HepG2 (cell line): ENCODE measurements around the gene CFAP206. TPM values are rescaled to one million over a fixed set of nuclear protein-coding genes. Genes with fewer than 3 reads are reported as not detected.
A peak's percentile ranks its signal among the peaks of the same experiment; 100 is the strongest.

Experiments
- ATRX ChIP-seq: sonication (generic); formaldehyde crosslinking; IDR thresholded peaks from 2 replicates; pipeline ENCODE4 v1.4.0; 2020; ENCODE audit warnings: missing genetic modification reagents, borderline replicate concordance
- BCL6 ChIP-seq: IDR thresholded peaks from 2 replicates; pipeline ENCODE4 v1.6.1; 2016; ENCODE audit warnings: missing genetic modification reagents, missing compliant biosample characterization
- CREM ChIP-seq, 2 experiments: sonication (generic) in 1 of 2; formaldehyde crosslinking in 1 of 2; IDR thresholded peaks; 2 replicates each; pipeline versions ENCODE4 v1.4.0 to v1.6.1; 2016 to 2020; ENCODE audit warnings: antibody characterized with exemption in 1 of 2, mild to moderate bottlenecking in 1 of 2, missing genetic modification reagents in 1 of 2
- FOSL2 ChIP-seq: sonication (generic); formaldehyde crosslinking; IDR thresholded peaks from 2 replicates; pipeline ENCODE4 v1.4.0; 2020; ENCODE audit warnings: missing genetic modification reagents
- HOXD1 ChIP-seq: sonication (generic); formaldehyde crosslinking; IDR thresholded peaks from 2 replicates; pipeline ENCODE4 v1.5.0; 2020; ENCODE audit warnings: missing genetic modification reagents
- ISX ChIP-seq: sonication (generic); formaldehyde crosslinking; conservative IDR thresholded peaks from 2 replicates; pipeline ENCODE4 v1.5.0; 2020; ENCODE audit warnings: missing genetic modification reagents
- MED13 ChIP-seq: sonication (generic); formaldehyde crosslinking; IDR thresholded peaks from 2 replicates; pipeline ENCODE4 v1.5.0; 2020; ENCODE audit warnings: missing genetic modification reagents
- MEF2D ChIP-seq: sonication (generic); formaldehyde crosslinking; IDR thresholded peaks from 2 replicates; pipeline ENCODE4 v1.5.1; 2020; ENCODE audit warnings: mild to moderate bottlenecking, missing genetic modification reagents
- MEIS2 ChIP-seq: sonication (generic); formaldehyde crosslinking; IDR thresholded peaks from 2 replicates; pipeline ENCODE4 v1.9.0; 2021; ENCODE audit warnings: mild to moderate bottlenecking, missing genetic modification reagents
- NR2C2 ChIP-seq: sonication (generic); formaldehyde crosslinking; IDR thresholded peaks from 2 replicates; pipeline ENCODE4 v1.4.0; 2020; ENCODE audit warnings: missing genetic modification reagents, mild to moderate bottlenecking, moderate library complexity, borderline replicate concordance
- ZBTB42 ChIP-seq: sonication (generic); formaldehyde crosslinking; IDR thresholded peaks from 2 replicates; pipeline ENCODE4 v1.5.0; 2020; ENCODE audit warnings: mild to moderate bottlenecking, missing genetic modification reagents
- ZC3H13 ChIP-seq: sonication (generic); formaldehyde crosslinking; IDR thresholded peaks from 2 replicates; pipeline ENCODE4 v1.8.1; 2023; ENCODE audit warnings: mild to moderate bottlenecking, missing genetic modification reagents, moderate library complexity
- ZNF143 ChIP-seq: sonication (generic); formaldehyde crosslinking; IDR thresholded peaks from 2 replicates; pipeline ENCODE4 v1.4.0; 2020; ENCODE audit warnings: missing genetic modification reagents
- ZNF235 ChIP-seq: sonication (generic); formaldehyde crosslinking; IDR thresholded peaks from 2 replicates; pipeline ENCODE4 v1.8.1; 2023; ENCODE audit warnings: mild to moderate bottlenecking, missing genetic modification reagents, borderline replicate concordance
- ZNF317 ChIP-seq: sonication (generic); formaldehyde crosslinking; IDR thresholded peaks from 2 replicates; pipeline ENCODE4 v1.5.0; 2020; ENCODE audit warnings: mild to moderate bottlenecking, missing genetic modification reagents
- ZNF569 ChIP-seq: sonication (generic); formaldehyde crosslinking; IDR thresholded peaks from 2 replicates; pipeline ENCODE4 v1.5.0; 2020; ENCODE audit warnings: mild to moderate bottlenecking, missing genetic modification reagents, moderate library complexity, borderline replicate concordance
- ZNF782 ChIP-seq: sonication (generic); formaldehyde crosslinking; IDR thresholded peaks from 2 replicates; pipeline ENCODE4 v1.4.0; 2020; ENCODE audit warnings: missing genetic modification reagents, mild to moderate bottlenecking, borderline replicate concordance
- polyA plus RNA-seq, 8 experiments: library from polyadenylated mRNA; depleted of rRNA in 3 of 8; stranded (reverse) in 7 of 8; unstranded in 1 of 8; fragments of >200 nt; fragmentation: Illumina TruSeq in 4 of 8; extraction: Trizol in 4 of 8; gene quantifications; 2 replicates each; pipeline versions ENCODE4 v1.2.1 to v1.2.3, GENCODE V29; 2011 to 2016; ENCODE audit warnings: low read depth in 4 of 8, missing spikeins in 1 of 8, mixed read lengths in 1 of 8; ENCODE audit not compliant: insufficient read depth in 1 of 8
- total RNA-seq, 5 experiments: library from RNA; depleted of rRNA; stranded (reverse); fragments of >200 nt; fragmentation: Illumina TruSeq; extraction: Trizol; gene quantifications; 2 replicates each; pipeline ENCODE4 v1.2.3, GENCODE V29; 2016; ENCODE audit warnings: low read depth in 1 of 5
- TF ChIP-seq, protein P1 (sequence below): IDR thresholded peaks from 2 replicates; pipeline ENCODE4 v1.6.1; 2016; ENCODE audit warnings: low read depth, control low read depth
- TF ChIP-seq, protein P2 (sequence below): sonication (generic); formaldehyde crosslinking; IDR thresholded peaks from 2 replicates; pipeline ENCODE4 v1.8.1; 2022; ENCODE audit warnings: low read depth, mild to moderate bottlenecking, missing genetic modification reagents
- TF ChIP-seq, protein P3 (sequence below): sonication (generic); formaldehyde crosslinking; IDR thresholded peaks from 2 replicates; pipeline ENCODE4 v1.5.1; 2020; ENCODE audit warnings: missing genetic modification reagents, mild to moderate bottlenecking, borderline replicate concordance
- TF ChIP-seq, protein P4 (sequence below): sonication (generic); formaldehyde crosslinking; IDR thresholded peaks from 2 replicates; pipeline ENCODE4 v1.4.0; 2020; ENCODE audit warnings: missing genetic modification reagents, borderline replicate concordance

CFAP206 gene
- total and polyA plus RNA-seq, 2 of the 13 experiments (the other 11 are each of a cell fraction or from before 2014, with no cell fraction given), result not detected

DNA sequence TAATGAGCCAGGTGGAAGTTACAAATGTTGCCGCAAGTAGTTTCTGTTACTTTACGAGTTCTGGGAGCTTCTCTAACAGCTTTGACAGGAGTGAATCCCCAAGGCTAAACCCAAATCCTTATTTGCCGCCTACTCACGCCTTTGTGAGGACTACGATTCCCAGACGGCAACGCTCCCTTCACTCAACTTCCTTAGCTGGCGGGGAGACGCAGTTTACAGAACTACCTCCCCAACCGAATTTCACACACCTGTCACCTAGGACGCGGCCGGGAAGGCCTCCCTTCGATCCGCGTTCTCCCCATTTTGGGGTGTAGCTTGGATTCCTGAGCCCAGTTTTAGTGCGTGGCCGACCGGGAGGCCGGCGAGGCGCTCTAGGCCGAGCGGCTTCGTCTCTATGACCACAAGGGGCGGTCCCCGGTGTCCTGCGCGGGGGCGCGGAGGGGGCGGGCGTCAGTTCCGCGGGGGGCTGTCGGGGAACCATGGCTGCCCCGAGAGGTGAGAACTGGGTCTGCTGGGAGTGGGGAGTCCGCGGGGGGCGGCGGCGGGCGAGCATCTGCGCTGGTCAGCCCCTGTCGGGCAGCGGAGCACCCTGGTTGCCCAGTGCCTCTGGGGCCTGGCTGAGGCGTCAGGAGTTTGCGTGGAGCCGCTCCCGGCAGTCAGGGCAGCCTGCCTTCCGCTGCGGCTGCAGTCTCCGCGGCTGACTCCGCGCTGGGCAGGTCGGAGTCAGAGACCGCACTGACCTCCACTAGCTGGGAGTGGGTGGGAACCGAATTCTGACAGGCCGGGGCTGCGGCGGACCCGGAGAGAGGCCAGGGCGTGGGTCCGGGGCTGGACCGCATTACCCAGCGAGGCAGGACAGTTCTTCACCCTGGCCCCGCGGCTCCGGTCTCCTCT, 65.0 kb downstream of the CFAP206 start, which contains the start of gene SLC35A1 (continued):
- TF ChIP-seq ISX (peak; percentile 86; the same call in 1 of the 2 replicates), ZC3H13 (CRISPR knock-in tag) (no peak), ZNF782 (CRISPR knock-in tag) (peak; percentile 81), ZNF235 (CRISPR knock-in tag) (peak; percentile 95), MED13 (CRISPR knock-in tag) (no peak), HOXD1 (CRISPR knock-in tag) (peak; percentile 69), ZNF569 (CRISPR knock-in tag) (no peak), ZNF317 (CRISPR knock-in tag) (peak; percentile 91), BCL6 (peak; percentile 35; the same call in 1 of the 2 replicates), ATRX (no peak), CREM (IDR thresholded peaks at IDR 0.05) (peak; percentile 86), CREM (CRISPR knock-in tag; IDR thresholded peaks at IDR 0.05) (no peak), FOSL2 (CRISPR knock-in tag) (peak; percentile 40), ZNF143 (CRISPR knock-in tag) (peak; percentile 94), ZBTB42 (CRISPR knock-in tag) (peak; percentile 8; the same call in 1 of the 2 replicates), MEIS2 (CRISPR knock-in tag) (peak; percentile 38; the same call in 1 of the 2 replicates), NR2C2 (CRISPR knock-in tag) (peak; percentile 77), MEF2D (CRISPR knock-in tag) (peak; percentile 43; the same call in 1 of the 2 replicates)
- TF ChIP-seq, protein P1, sequence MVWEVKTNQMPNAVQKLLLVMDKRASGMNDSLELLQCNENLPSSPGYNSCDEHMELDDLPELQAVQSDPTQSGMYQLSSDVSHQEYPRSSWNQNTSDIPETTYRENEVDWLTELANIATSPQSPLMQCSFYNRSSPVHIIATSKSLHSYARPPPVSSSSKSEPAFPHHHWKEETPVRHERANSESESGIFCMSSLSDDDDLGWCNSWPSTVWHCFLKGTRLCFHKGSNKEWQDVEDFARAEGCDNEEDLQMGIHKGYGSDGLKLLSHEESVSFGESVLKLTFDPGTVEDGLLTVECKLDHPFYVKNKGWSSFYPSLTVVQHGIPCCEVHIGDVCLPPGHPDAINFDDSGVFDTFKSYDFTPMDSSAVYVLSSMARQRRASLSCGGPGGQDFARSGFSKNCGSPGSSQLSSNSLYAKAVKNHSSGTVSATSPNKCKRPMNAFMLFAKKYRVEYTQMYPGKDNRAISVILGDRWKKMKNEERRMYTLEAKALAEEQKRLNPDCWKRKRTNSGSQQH (CRISPR knock-in tag), result peak; percentile 52; the same call in 1 of the 2 replicates
- TF ChIP-seq, protein P2, sequence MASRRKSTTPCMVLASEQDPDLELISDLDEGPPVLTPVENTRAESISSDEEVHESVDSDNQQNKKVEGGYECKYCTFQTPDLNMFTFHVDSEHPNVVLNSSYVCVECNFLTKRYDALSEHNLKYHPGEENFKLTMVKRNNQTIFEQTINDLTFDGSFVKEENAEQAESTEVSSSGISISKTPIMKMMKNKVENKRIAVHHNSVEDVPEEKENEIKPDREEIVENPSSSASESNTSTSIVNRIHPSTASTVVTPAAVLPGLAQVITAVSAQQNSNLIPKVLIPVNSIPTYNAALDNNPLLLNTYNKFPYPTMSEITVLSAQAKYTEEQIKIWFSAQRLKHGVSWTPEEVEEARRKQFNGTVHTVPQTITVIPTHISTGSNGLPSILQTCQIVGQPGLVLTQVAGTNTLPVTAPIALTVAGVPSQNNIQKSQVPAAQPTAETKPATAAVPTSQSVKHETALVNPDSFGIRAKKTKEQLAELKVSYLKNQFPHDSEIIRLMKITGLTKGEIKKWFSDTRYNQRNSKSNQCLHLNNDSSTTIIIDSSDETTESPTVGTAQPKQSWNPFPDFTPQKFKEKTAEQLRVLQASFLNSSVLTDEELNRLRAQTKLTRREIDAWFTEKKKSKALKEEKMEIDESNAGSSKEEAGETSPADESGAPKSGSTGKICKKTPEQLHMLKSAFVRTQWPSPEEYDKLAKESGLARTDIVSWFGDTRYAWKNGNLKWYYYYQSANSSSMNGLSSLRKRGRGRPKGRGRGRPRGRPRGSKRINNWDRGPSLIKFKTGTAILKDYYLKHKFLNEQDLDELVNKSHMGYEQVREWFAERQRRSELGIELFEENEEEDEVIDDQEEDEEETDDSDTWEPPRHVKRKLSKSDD, result peak; percentile 80; the same call in 1 of the 2 replicates
- TF ChIP-seq, protein P3, sequence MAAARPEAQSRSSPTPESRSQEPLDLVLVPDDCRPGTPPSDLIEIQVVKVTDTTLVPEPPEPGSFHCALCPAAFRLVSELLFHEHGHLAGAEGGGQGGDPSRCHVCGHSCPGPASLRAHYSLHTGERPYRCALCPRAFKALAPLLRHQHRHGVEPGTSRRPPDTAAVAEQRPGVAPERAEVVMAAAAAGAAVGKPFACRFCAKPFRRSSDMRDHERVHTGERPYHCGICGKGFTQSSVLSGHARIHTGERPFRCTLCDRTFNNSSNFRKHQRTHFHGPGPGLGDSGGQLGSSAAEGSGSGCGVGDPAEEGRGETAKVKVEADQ (CRISPR knock-in tag), result peak; percentile 64; the same call in 1 of the 2 replicates
- TF ChIP-seq, protein P4, sequence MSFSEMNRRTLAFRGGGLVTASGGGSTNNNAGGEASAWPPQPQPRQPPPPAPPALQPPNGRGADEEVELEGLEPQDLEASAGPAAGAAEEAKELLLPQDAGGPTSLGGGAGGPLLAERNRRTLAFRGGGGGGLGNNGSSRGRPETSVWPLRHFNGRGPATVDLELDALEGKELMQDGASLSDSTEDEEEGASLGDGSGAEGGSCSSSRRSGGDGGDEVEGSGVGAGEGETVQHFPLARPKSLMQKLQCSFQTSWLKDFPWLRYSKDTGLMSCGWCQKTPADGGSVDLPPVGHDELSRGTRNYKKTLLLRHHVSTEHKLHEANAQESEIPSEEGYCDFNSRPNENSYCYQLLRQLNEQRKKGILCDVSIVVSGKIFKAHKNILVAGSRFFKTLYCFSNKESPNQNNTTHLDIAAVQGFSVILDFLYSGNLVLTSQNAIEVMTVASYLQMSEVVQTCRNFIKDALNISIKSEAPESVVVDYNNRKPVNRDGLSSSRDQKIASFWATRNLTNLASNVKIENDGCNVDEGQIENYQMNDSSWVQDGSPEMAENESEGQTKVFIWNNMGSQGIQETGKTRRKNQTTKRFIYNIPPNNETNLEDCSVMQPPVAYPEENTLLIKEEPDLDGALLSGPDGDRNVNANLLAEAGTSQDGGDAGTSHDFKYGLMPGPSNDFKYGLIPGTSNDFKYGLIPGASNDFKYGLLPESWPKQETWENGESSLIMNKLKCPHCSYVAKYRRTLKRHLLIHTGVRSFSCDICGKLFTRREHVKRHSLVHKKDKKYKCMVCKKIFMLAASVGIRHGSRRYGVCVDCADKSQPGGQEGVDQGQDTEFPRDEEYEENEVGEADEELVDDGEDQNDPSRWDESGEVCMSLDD, result peak; percentile 36; the same call in 1 of the 2 replicates
